ENCODE measurements around the gene TMEM202.
"Not testable (repeated sequence)": the region's sequence is repeated elsewhere in the genome, so short reads cannot be mapped to it uniquely, and the experiment has no call there.

TMEM202 gene

GRCh38 chr15:72397796-72398588 lies at the start of gene TMEM202:
TMEM202 (plus strand) TSS chr15:72398305; CDS start chr15:72398327, 22 bp downstream.
- no peak for DNase-seq

DNA sequence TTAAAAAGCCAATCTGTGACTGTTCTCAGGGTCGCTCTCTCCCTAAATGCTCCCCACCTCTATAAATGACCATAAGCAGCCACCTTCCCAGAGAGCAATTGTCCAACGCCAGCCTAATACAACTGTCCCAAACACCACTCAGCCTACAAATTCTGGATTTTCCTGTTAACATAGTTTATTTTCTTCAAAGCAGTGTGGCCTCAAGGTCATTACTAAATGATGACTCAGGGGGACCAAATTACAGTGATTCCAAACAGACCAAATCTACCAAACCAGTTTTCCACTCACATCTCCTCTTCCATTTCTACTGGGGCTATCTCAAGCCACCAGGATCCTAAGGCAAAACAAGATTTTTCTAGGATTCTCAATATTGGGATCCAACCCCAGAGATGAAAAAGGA lies 44.8 kb upstream of the TMEM202 start:
- DNase-seq = no peak

DNA sequence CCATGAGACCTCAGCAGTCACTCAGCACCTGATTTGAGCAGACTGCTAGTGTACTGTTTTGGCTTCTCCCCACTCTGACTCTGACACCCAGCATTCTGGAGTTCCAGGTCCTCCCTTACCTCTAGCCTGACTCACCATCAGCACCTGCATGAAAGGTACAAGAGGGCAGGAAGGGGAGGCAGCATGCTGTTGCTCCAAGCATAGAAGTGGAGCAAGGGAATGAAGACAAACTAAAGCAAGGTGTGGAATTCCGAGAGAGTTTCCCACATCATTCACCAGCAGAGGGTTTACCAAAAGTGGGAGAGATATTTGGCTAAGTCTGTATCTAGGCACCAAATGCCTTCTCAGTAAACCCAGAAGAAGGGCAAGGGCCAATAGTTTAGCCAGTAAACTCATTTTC lies 43.6 kb upstream of the TMEM202 start:
- DNase-seq = no peak

GRCh38 chr15:72358121-72358520 lies 40.0 kb upstream of the TMEM202 start:
- DNase-seq = no peak

DNA sequence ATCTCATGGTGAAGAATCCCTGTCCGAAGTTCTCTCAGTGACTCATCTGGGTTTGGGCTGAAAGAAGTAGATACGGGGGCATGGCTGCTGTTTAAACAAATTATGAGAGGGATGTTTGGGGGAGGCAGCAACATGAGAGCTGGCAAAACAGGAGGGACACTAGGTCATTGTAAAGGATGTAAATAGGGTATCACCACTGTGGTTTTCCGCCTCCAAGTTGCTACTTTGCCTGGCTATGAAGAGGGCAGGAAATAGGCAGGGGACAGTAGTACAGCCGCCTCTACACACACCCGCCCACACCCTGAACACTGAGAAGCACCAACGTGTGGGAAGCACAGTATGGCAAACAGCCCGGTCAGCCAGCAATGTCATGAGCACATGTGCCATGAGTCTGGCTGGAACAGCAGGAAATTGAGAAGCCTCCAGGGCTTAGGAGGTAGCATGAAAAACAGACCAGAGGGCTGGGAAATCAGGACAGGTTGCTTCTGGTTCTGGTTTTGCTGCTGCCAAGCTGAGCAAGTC lies 39.4 kb upstream of the TMEM202 start:
- DNase-seq = peak in 3 of 14 donors; percentile 2 to 5 (median 2)

DNA sequence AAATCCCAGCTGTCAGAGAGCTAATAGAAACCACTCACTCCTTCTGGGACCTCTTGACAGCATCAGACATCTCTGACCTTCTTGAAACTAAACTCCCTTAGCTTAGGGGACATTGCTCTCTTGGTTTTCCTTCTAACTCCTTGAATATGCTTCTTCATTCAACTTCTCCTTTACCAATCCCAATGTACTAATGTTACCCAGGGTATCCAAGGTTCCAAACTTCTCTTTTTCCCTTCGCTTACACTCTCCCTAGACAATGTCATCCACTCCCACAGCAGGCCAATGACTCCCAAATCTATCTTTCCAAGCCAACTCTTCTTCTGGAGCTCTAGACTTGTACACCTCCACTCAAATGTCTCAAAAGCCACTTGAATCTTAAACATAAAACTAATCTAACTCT lies 36.9 kb upstream of the TMEM202 start:
- DNase-seq = no peak

DNA sequence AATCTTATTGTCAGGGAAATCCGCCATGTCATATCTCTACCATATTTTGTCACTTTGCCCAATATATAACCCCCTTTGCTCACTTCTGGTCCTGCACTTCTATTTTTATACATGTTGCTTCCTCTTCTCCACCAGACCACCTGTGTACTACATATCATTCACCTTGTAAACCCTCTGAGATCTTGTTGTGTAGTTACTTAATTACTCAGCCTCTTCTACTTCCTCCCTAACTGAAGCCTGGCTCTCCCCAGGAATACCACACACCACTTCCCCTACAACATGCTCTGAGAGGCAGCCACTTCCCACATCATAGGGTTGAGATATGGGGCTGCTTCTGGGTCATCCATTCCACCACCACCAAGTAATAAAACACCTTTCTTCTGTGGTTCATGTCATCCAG lies 32.3 kb upstream of the TMEM202 start:
- peak in 1 of 14 donors; percentile 0 for DNase-seq

- peak in 1 of 14 donors; percentile 0 for DNase-seq
Measured at GRCh38 chr15:72368325-72368724, 29.8 kb upstream of the TMEM202 start.

- DNase-seq = peak in 1 of 14 donors; percentile 4
Measured at GRCh38 chr15:72368899-72369298, 29.2 kb upstream of the TMEM202 start.

DNA sequence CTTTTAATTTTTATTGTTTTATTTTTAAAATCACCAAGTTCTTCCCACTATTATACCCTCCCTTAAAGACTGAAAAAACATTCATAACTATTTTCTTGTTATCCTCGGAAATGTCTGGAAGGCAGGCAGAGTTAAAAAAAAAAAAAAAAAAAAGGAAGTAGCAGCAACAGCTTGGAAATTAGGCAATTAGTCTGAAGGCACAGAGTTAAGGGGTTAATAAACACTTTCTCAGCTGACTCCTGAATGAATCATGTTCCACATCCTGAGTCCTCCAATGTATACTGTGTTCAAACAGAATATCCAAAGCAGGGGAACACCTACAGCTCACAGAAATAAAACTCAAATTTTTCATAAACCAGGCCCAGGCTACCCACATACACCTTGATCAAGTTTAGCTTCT lies 28.1 kb upstream of the TMEM202 start:
- DNase-seq = no peak

DNA sequence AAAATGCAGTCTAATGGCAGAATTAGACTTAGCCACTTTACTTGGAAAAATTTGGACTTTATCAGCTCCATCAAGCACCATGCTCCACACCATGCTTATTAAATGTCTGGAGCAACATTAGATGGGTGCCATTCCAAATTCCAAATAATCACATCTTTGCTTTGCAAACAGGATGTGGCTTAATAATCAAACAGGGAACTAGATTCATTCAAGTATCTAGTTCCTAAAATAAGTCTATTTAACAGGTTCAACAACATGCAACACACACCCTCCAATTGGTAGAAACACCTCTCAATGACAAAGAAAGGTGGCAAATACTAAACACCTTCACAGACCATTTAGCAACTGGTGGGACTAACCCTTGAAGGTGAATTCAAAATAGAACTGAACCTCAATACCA lies 25.7 kb upstream of the TMEM202 start:
- DNase-seq = no peak

DNA sequence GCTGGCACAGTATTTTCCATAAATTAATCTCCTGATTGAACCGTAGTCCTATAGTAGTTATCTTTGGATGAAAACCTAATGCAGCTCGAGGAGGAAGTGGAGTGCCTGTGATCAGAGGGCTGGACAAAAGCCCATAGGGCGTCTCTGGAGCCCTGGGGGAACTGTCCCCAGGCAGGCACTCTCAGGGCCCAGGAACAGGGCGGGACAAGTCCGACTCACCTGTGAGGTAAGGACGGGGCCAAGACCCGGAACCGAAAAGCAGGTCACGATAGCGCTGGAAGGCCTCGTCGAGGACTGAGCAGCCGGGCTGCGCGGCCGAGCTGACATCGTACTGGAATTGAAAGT lies 22.6 kb upstream of the TMEM202 start:
- DNase-seq = peak in 4 of 14 donors; percentile 42 to 76 (median 48)

DNA sequence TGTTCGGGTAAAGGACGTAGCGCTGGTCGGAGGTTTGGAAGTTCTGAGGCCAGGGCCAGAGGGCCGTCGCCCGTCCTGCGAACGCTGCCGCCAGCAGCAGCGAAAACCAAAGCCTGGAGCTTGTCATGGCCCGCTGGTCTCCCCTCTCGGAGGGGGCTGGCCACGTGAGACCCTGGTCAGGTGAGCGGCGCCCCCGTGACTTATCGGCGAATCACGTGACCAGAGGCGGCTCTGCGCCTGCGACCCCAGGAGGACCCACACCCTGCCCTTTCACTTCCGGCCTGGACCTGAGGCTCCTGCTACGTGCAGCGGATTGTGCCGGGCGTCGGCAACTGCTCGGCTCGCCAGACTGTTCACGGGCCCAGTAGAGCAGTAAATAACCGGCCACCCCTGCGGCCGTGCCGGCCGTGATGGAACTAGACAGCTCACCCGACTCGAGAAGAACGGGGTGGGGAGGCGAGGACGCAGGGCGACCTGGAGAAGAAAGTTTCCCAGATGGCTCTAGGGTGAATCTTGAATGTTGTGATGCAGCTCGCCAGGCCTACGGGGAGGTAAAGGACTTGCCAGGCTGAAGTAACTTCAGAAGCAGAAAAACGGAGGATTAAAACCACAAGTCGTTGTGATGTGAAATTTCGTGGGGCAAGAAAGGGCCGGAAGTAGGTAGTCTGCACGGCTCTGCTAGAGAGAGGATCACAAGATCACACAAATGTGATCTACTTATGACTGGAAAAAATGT lies 22.1 kb upstream of the TMEM202 start, which contains the start of gene HEXA:
Gene HEXA (minus strand): TSS at position 169 of the 736 bp plus-strand sequence. CDS start 42 bp downstream, at position 127.
- DNase-seq = peak; percentile 73 to 97 (median 93)

GRCh38 chr15:72377331-72377730 lies 20.8 kb upstream of the TMEM202 start:
- DNase-seq = no peak

DNA sequence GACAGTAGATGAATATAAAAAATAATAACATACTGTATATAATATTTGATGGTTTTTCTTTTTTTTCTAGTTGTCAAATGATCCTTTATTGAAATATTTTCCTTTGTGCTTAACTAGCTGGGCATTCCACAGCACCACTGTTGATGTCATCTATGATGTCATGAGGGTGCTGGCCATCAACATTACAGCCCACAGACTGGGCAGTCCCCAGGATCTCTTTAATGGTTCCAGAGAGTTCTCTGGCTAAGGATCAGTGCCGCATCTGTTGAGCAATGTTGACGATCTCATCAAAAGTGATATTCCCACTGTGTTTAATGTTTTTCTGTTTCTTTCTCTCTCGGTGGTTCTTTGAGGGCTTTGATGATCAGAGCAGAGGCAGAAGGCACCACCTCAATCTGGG lies 19.0 kb upstream of the TMEM202 start:
- not testable (repeated sequence) for DNase-seq

- no peak for DNase-seq
Measured at GRCh38 chr15:72379856-72380430, 18.2 kb upstream of the TMEM202 start.

DNA sequence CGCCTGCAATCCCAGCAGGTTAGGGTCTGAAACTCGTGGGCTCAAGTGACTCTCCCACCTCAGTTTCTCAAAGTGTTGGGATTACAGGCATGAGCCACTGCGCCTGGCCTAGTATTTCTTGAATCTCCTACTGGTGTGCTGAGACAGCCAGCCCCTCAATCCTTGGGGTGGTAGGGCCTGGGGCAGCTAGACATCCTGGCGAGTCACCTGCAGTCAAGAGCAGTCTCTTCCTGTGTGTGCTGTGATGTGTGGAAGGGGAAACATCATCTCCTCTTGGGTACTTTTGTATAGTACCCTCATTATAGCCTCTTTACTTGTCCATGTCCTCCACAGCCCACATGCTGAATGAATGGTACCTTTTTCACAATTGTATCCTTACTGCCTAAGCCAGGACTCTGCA lies 17.4 kb upstream of the TMEM202 start:
- DNase-seq = no peak

- no peak for DNase-seq
Measured at GRCh38 chr15:72382146-72382545, 16.0 kb upstream of the TMEM202 start.

DNA sequence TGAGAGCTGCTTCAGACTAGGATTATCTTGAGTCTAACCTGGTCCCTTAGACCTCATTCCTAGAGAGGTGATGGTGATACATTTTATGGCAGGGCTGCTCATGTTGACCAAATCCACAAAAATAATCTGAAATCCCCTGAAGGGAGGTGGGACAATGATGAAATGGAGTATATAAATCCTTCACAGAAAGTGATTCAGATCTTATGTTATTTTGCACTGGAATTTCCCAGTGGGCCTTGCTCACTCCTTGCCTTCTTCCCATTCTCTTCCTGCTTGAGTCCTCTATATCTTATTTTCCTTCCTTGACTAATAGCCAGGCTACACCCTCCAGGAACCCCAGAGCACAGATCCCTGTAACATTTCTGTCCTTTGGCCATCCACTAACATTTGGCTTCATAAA lies 10.4 kb upstream of the TMEM202 start:
- DNase-seq = no peak

GRCh38 chr15:72389231-72389630 lies 8.9 kb upstream of the TMEM202 start:
- DNase-seq = no peak

- DNase-seq = not testable (repeated sequence)
Measured at GRCh38 chr15:72396331-72396730, 1.8 kb upstream of the TMEM202 start.

DNA sequence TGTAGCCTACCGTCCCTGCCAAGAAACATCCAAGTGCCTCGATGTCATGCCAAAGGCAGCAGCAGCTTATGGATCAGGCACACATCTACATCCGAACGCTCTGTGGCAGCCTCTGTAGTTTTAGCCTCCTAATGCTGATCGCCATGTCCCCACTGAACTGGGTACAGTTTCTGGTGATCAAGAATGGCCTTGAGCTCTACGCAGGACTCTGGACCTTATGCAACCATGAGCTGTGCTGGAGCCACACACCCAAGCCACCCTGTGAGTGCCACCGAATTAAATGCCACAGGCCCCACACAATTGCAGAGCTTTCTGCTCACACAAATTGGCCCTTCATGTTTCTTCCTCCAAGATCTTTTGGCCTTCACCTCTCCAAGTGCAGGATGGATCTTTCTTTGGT lies 543 bp downstream of the TMEM202 start:
- DNase-seq = no peak

DNA sequence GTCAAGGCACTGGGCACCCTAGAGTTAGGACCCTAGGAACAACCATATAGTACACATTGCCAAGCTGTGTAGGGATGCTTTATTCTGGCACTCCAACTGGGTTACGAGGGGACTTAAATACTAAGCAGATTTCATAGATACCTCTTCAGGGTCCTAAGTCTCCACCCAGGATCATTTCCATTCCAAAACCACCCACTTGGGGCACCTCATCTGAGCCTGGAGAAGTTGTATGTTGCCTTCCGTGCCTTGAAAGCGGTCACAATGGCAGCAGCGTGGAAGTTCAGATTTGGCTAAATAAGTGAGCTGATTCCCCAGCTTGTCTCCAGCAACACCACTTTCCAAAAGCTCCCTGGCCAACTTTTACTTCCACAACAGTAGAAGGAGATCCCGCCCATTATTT lies 4.6 kb downstream of the TMEM202 start:
- DNase-seq = no peak
